NOMO-1 treated with DMSO at 0.1 percent for 48 hours (cell line): ENCODE results near the gene FKBP2.

Experiments
- DNase-seq: peaks from one replicate; lab custom pipeline; 2025; ENCODE audit not compliant: unreplicated experiment; lab: John Stamatoyannopoulos, UW

FKBP2 gene

GRCh38 chr11:64240435-64241240, at the start of gene FKBP2:
TSS of gene FKBP2 (plus strand) at chr11:64241095. CDS start at chr11:64242388, 1,293 bp downstream.
- DNase-seq: peak; percentile 91

GRCh38 chr11:64192434-64192833, 48.5 kb upstream of the FKBP2 start:
- no peak for DNase-seq

- DNase-seq: no peak
Measured at GRCh38 chr11:64196626-64197025, 44.3 kb upstream of the FKBP2 start.

GRCh38 chr11:64198511-64198910, 42.4 kb upstream of the FKBP2 start:
- no peak for DNase-seq

- no peak for DNase-seq
Measured at GRCh38 chr11:64201543-64201942, 39.4 kb upstream of the FKBP2 start.

- DNase-seq: no peak
Measured at GRCh38 chr11:64202992-64203391, 37.9 kb upstream of the FKBP2 start.

- no peak for DNase-seq
Measured at GRCh38 chr11:64203421-64204079, 37.3 kb upstream of the FKBP2 start.

- no peak for DNase-seq
Measured at GRCh38 chr11:64204080-64204440, 36.8 kb upstream of the FKBP2 start.

- peak; percentile 83 for DNase-seq
Measured at GRCh38 chr11:64204464-64204989, 36.4 kb upstream of the FKBP2 start.

- DNase-seq: peak; percentile 52
Measured at GRCh38 chr11:64206457-64207255, 34.2 kb upstream of the FKBP2 start, which contains the start of gene FERMT3. TSS of gene FERMT3 (plus strand) at chr11:64206721. CDS start at chr11:64207365, 644 bp downstream.

- peak; percentile 90 for DNase-seq
Measured at GRCh38 chr11:64207256-64208085, 33.4 kb upstream of the FKBP2 start.

GRCh38 chr11:64208086-64208795, 32.7 kb upstream of the FKBP2 start:
- no peak for DNase-seq

GRCh38 chr11:64208796-64209562, 31.9 kb upstream of the FKBP2 start:
- DNase-seq: no peak

- no peak for DNase-seq
Measured at GRCh38 chr11:64209563-64209843, 31.4 kb upstream of the FKBP2 start.

GRCh38 chr11:64210301-64211020, 30.4 kb upstream of the FKBP2 start:
- no peak for DNase-seq

- no peak for DNase-seq
Measured at GRCh38 chr11:64211181-64211872, 29.6 kb upstream of the FKBP2 start.

- DNase-seq: no peak
Measured at GRCh38 chr11:64216879-64217278, 24.0 kb upstream of the FKBP2 start.
